SJCRH30 (cell line): ENCODE results near the gene MAB21L4. TPM values are rescaled to one million over a fixed set of nuclear protein-coding genes. Genes with fewer than 3 reads are reported as not detected.

ENCODE experiments used
- DNase-seq, 2 experiments: peaks; one replicate each; pipeline ENCODE4 v3.0.0-alpha.2; 2015 to 2020
- H3K27ac ChIP-seq: fragments of 250-450 bp; sonication (Bioruptor Pico); 2 replicates; pipeline ENCODE4 v1.5.1; 2020; ENCODE audit warnings: mild to moderate bottlenecking, moderate library complexity
- H3K27me3 ChIP-seq: fragments of 250-450 bp; sonication (Bioruptor Pico); 2 replicates; pipeline ENCODE4 v1.5.1; 2020; ENCODE audit warnings: mild to moderate bottlenecking, moderate library complexity
- H3K36me3 ChIP-seq: fragments of 250-450 bp; sonication (Bioruptor Pico); 2 replicates; pipeline ENCODE4 v1.5.1; 2020; ENCODE audit warnings: mild to moderate bottlenecking, moderate library complexity
- H3K4me1 ChIP-seq: fragments of 250-450 bp; sonication (Bioruptor Pico); 2 replicates; pipeline ENCODE4 v1.5.1; 2020; ENCODE audit warnings: mild to moderate bottlenecking, moderate library complexity
- H3K4me3 ChIP-seq: fragments of 250-450 bp; sonication (Bioruptor Pico); 2 replicates; pipeline ENCODE4 v1.5.1; 2020; ENCODE audit warnings: mild to moderate bottlenecking, moderate library complexity
- H3K9me3 ChIP-seq: fragments of 250-450 bp; sonication (Bioruptor Pico); replicated peaks from 2 replicates; pipeline ENCODE4 v1.5.1; 2020; ENCODE audit warnings: mild to moderate bottlenecking, moderate library complexity
- total RNA-seq: library from RNA; depleted of rRNA; stranded (reverse); fragments of >200 nt; shearing (Covaris generic); gene quantifications from 2 replicates; pipeline ENCODE4 v1.2.3, GENCODE V29; 2014

Gene MAB21L4
- total RNA-seq, 1 experiment from 2014 or later, result 1.0 TPM

DNA sequence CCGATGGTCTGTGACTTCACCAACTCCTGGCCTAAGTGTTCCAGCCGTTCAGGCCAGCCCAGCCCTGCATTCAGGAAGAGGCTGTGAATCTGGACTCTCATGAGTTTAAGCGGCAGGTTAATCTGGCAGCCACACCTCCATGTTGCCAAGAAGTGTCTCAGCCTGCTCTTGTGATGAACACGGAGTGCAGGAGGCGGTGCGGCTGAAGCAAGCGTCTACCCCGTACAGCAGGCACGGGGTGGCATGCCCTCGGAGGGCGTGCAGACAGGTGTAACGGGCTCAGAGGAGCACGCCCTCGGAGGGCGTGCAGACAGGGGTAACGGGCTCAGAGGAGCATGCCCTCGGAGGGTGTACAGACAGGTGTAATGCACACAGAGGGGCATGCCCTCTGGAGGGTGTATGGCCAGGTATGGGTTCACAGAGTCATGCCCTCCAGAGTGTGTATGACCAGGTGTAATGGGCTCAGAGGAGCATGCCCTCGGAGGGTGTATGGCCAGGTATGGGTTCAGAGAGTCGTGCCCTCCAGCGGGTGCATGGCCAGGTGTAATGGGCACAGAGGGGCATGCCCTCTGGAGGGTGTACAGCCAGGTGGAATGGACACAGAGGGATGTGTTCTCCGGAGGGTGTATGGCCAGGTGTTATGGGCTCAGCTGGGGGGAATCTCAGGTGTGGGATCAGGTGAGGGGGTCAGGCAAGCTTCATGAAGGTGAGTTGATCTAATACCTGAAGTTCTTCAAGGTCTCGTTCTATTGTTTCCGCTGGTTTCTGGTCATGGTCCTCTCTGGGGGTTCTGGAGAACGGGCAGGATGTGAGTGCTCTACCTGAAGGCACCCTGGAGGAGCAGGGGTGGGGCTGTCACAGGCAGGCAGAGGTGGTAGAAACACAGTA, 32.8 kb upstream of the MAB21L4 start:
- no peak overlapping the region for H3K4me3 ChIP-seq
- H3K36me3 ChIP-seq, result no peaks in the 10 kb centered on the region
- H3K27me3 ChIP-seq, result no peaks in the 10 kb centered on the region
- H3K9me3 ChIP-seq, result no peaks in the 10 kb centered on the region
- no peak overlapping the region for H3K27ac ChIP-seq
- DNase-seq, result no peak
- H3K4me1 ChIP-seq, result peaks cover 25% of the 10 kb centered on the region

- Histone ChIP-seq H3K27ac (no peak overlapping the region), H3K36me3 (no peaks in the 10 kb centered on the region), H3K4me3 (peak overlapping the region; percentile 34), H3K4me1 (peaks cover 12% of the 10 kb centered on the region), H3K27me3 (no peaks in the 10 kb centered on the region), H3K9me3 (no peaks in the 10 kb centered on the region)
- no peak for DNase-seq
Measured at GRCh38 chr2:240927390-240927781, 31.4 kb upstream of the MAB21L4 start.

DNA sequence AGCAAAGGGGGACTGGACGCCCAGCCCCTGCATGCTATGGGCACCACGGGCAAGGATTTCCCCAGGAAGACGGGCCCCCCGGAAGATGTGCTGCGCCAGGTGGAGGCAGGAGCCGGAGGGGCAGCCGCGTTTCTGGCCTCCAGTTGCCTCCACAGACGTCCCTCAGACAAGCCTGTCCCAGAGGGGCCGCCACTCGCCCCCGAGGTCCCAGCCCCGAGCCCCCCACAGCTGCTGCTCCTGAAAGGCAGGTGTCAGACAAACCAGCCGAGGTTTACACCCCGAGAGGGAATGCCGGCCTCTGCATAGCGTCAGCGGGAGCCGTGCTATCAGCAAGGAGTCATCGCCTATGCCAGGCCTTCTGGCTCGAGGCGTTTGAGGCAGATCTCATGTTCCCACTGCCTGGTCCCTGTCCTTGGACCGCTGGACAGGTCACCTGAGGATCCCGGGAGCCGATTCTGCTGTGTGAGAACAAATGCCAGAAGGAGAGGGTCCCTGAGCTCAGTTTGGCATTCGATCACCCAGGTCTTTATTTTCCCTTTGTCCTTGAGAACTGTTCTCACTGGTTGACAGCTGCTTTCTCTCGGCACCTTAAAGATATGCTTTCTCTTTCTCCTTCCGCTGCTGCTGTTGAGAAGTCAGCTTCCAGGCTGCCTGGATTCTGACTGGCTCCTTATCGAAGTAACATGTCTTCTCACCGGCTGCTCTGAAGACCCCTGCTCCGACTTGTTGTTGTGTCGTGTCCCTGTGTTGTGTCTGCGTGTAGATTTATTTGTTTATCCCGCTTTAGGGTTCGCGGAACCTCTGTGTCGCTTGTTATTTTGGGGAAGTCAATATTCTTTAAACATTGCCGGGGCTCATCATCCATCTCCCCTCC, 30.8 kb upstream of the MAB21L4 start:
- no peaks in the 10 kb centered on the region for H3K27me3 ChIP-seq
- H3K36me3 ChIP-seq, result no peaks in the 10 kb centered on the region
- no peaks in the 10 kb centered on the region for H3K9me3 ChIP-seq
- no peak overlapping the region for H3K27ac ChIP-seq
- DNase-seq, result peak; percentile 47 to 66
- peak overlapping the region; percentile 34 for H3K4me3 ChIP-seq
- peaks cover 12% of the 10 kb centered on the region for H3K4me1 ChIP-seq

DNA sequence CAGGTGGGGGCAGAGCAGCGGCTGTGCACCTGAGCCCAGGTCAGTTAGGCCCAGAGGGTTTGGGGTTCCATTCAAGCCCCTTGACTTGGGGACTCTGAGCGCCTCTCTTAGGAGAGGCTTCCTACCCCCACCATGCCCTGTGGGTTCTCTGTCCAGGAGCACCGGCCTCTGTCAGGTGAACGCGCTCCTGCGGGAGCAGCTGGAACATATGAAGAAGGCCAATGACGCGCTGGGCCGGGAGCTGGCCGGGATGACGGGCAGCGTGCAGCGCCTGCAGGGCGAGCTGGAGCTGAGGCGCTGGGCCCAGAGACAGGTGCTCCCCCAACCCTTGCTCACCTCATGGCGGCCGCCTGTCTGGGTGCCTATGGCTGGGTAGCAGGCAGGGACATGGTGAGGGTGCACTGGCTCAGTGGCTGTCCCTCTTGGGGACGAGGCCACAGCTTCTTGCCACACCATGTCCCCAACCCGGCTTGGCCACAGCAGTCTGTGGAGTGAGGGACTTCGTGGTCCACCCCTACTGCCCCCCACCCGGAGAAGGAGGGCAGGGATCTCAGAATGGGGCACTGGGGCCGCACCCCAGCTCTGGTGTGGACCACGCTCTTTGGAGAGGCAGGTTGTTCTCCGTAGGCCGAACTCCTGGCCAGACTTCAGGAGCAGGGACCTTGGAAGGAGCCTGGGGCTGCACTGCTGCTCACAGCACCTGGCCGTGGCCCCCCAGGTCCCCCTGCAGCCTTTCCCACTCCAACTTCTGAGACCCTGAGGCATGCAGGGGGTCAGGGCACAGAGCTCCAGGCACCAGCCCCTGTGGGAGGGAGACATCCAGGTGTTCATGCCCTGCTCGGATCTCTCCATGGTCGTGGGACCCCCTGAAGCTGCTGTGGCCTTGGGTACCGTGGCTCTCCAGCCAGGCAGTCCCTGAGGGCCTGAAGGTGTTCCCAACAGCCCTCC, 29.9 kb upstream of the MAB21L4 start:
- peak in 1 of 2 experiments; percentile 7 for DNase-seq
- no peaks in the 10 kb centered on the region for H3K9me3 ChIP-seq

GRCh38 chr2:240925191-240925567, 29.2 kb upstream of the MAB21L4 start:
- peak in 1 of 2 experiments; percentile 14 for DNase-seq
- Histone ChIP-seq H3K36me3 (no peaks in the 10 kb centered on the region), H3K4me3 (no peak overlapping the region), H3K4me1 (peaks cover 16% of the 10 kb centered on the region), H3K9me3 (no peaks in the 10 kb centered on the region), H3K27ac (no peak overlapping the region), H3K27me3 (no peaks in the 10 kb centered on the region)

More for the DNA sequence above, 29.9 kb upstream of the MAB21L4 start:
- H3K27ac ChIP-seq, result no peak overlapping the region
- H3K36me3 ChIP-seq, result no peaks in the 10 kb centered on the region
- no peaks in the 10 kb centered on the region for H3K27me3 ChIP-seq
- no peak overlapping the region; the same call in 1 of the 2 replicates for H3K4me3 ChIP-seq
- peaks cover 16% of the 10 kb centered on the region for H3K4me1 ChIP-seq

DNA sequence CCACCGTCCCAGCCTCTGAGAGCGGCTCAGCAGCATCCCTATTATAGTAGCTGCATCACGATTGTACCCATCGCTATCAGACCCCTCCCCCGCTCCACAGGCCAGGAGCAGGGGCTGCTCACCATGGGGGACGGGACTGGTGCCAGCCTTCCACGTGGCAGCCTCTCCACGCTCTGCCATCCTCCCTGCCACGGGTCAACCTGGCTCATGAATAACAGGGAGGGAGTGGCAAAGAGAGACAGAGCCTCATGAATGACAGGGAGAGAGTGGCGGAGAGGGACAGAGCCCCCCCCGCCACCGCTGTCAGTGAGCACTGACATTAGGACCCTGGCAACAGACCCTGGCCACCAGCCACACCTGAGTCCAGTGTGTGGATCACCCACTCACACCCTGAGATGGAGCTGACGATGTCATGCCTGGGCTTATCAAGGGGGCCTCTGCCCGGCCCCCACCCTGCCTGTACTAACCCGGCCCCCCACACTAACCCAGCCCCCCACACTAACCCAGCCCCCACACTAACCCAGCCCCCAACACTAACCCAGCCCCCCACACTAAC, 27.1 kb upstream of the MAB21L4 start:
- Histone ChIP-seq H3K4me1 (peaks cover 17% of the 10 kb centered on the region), H3K9me3 (no peaks in the 10 kb centered on the region), H3K27me3 (no peaks in the 10 kb centered on the region), H3K4me3 (no peak overlapping the region), H3K36me3 (no peaks in the 10 kb centered on the region), H3K27ac (no peak overlapping the region)
- DNase-seq, result peak in 1 of 2 experiments; percentile 15

DNA sequence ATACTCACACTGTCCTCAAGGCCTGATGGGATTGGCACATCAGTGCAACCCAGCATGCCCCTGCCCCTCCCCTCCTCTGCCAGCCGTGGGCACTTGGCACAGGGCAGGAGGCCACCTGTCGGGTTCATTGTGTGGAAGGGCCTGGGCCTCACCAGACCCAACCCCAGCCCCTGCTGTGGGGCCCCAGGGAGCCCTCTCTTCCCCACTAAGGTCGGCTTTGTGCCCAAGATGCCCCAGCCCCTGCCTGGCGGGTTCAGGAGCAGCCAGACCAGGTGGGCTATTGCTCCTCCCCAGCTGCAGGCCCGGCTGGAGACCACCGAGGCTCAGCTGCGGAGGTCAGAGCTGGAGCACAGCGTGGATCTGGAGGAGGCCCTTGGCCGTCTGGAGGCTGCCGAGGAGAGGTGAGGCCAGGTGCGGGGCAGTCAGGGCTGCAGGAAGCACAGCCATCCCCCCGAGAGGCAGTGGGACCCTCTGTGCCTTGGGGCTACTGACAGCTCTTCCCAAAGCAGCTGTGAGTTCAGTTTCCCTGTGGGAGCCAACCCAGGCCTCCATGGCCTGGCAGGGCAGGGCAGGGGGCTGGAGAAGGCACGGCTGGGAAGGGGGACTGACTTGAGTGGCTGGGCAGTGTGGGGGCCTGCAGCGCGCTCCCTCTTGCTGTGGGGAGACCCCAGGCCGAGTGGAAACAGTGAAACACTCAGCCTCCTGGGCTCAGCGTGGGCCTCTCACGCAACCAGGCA, 26.5 kb upstream of the MAB21L4 start:
- Histone ChIP-seq H3K4me1 (peaks cover 23% of the 10 kb centered on the region), H3K27ac (no peak overlapping the region), H3K36me3 (no peaks in the 10 kb centered on the region), H3K27me3 (no peaks in the 10 kb centered on the region), H3K4me3 (no peak overlapping the region), H3K9me3 (no peaks in the 10 kb centered on the region)
- DNase-seq, result peak in 1 of 2 experiments; percentile 6

GRCh38 chr2:240921995-240922244, 26.0 kb upstream of the MAB21L4 start:
- H3K4me1 ChIP-seq, result peaks cover 28% of the 10 kb centered on the region
- H3K36me3 ChIP-seq, result no peaks in the 10 kb centered on the region
- H3K4me3 ChIP-seq, result no peak overlapping the region
- peak in 1 of 2 experiments; percentile 1 for DNase-seq
- no peaks in the 10 kb centered on the region for H3K27me3 ChIP-seq
- H3K27ac ChIP-seq, result no peak overlapping the region
- H3K9me3 ChIP-seq, result no peaks in the 10 kb centered on the region

DNA sequence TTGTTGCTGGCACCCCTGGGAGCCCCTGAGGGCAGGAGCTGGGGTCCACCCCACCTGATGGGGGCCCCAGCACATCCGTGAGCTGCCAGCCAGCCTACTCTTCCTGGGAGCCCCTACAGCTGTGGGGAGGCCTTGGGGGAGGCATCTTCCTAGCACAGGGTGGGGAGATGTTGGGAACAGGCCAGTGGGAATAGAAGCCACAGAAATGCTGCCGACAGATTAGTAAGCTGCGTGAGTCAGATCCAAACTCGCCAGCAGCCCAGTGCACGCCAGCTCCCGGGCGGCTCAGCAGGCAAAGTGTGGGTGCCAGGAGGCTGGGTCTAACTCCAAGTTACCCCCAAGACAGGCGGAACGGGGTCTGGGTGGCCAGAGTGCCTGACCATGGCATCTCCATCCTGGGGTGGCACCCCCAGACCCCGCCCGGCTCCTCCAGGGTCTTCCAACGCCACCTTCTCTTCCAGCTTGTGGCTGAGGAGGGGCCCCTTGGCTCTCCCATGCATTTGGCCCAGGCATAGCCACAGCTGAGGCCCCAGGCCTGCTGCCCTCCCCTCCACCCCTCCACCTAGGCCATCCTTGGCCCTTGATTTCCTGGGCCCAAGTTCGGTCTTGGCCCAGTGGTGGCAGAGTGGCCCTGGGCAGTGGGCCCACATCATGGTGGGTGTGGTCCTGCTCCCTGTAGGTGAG, 25.5 kb upstream of the MAB21L4 start:
- Histone ChIP-seq H3K36me3 (no peaks in the 10 kb centered on the region), H3K27ac (no peak overlapping the region), H3K4me3 (no peak overlapping the region), H3K9me3 (no peaks in the 10 kb centered on the region), H3K27me3 (no peaks in the 10 kb centered on the region), H3K4me1 (peaks cover 28% of the 10 kb centered on the region)
- peak; percentile 67 to 70 for DNase-seq

GRCh38 chr2:240920783-240921231, 24.9 kb upstream of the MAB21L4 start:
- Histone ChIP-seq H3K36me3 (no peaks in the 10 kb centered on the region), H3K27ac (no peak overlapping the region), H3K4me3 (no peak overlapping the region), H3K27me3 (no peaks in the 10 kb centered on the region), H3K4me1 (peaks cover 22% of the 10 kb centered on the region), H3K9me3 (no peaks in the 10 kb centered on the region)
- DNase-seq, result no peak

DNA sequence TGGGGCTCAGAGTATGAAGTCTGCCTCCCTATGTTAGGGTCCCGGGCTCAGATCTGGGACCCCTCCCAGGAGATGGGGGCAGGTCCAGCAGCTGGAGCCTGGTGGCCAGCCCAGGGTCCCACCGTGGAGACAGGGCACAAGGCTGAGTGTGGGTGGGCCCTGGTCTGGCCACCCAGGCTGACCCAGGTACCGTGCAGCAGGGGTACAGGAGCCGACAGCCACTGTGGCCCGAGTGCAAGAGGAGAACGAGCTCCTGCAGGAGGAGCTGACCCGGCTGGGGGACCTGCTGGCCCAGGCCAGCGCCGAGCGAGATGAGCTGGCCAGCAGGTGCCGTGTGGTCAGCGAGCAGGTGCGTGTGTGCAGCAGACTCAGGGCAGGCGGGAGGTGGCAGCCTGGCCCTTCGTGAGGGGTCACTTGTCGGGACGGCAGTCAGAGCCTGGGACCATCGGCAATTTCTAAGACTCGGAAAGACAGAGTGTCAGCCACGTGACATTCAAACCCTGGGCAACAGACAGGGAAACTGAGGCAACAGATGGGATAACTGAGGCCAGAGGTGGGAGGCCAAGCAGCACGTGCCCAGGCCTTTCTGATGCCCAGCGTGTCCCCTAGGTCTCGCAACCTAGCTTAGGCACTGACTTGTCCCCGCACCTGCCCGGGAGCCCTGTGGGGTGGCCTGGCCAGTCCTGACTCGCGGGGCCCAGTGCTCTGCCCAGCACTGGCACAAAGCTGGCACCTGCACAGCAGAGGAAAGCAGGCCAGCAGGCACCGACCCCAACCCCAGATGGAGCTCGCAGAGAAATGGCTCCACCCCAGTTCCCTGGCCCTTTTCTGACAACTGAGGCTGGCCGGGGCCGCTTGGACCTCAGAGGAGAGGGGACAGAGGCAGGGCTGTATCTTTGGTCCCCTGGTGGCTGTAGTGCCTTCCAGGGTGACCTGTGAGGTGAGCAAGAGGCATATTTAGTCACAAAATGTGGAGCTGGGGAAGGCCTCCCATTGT, 24.1 kb upstream of the MAB21L4 start:
- DNase-seq, result peak in 1 of 2 experiments; percentile 5
- Histone ChIP-seq H3K4me3 (no peak overlapping the region), H3K27ac (no peak overlapping the region), H3K4me1 (peaks cover 20% of the 10 kb centered on the region), H3K9me3 (no peaks in the 10 kb centered on the region), H3K36me3 (no peaks in the 10 kb centered on the region), H3K27me3 (no peaks in the 10 kb centered on the region)

GRCh38 chr2:240919161-240919781, 23.3 kb upstream of the MAB21L4 start:
- Histone ChIP-seq H3K27me3 (no peaks in the 10 kb centered on the region), H3K4me1 (peaks cover 20% of the 10 kb centered on the region), H3K36me3 (no peaks in the 10 kb centered on the region), H3K4me3 (no peak overlapping the region), H3K9me3 (no peaks in the 10 kb centered on the region), H3K27ac (no peak overlapping the region)
- peak in 1 of 2 experiments; percentile 5 for DNase-seq
